Caco-2 (cell line): Measurements from ENCODE around the gene TTPAL. TPM values are rescaled to one million over a fixed set of nuclear protein-coding genes. Genes with fewer than 3 reads are reported as not detected.

ENCODE experiments used
- BruUV-seq: library from RNA; stranded (reverse); fragments of 400-500 nt; replicated peaks from 2 replicates; lab custom pipeline; 2021; lab: Mats Ljungman, UMichigan
- CTCF ChIA-PET: fragments of 300-600 bp; sonication (Branson Sonifier 250); formaldehyde crosslinking; loops from one replicate; lab custom pipeline; 2022; ENCODE audit warnings: antibody characterized with exemption; lab: Charles Lee
- POLR2A ChIA-PET: fragments of 300-600 bp; sonication (Branson Sonifier 250); formaldehyde crosslinking; loops from one replicate; lab custom pipeline; 2022; ENCODE audit warnings: antibody characterized with exemption; lab: Charles Lee
- DNase-seq, 2 experiments: peaks; one replicate each; pipeline versions ENCODE4 v3.0.0 to v3.0.0-alpha.2; 2020 to 2022
- H3K27me3 ChIP-seq: replicated peaks from 2 replicates; pipeline ENCODE4 v1.6.0; 2011; ENCODE audit warnings: low read length; ENCODE audit not compliant: control insufficient read depth, insufficient read depth
- H3K36me3 ChIP-seq: 2 replicates; pipeline ENCODE4 v1.5.1; 2011; ENCODE audit warnings: low read length; ENCODE audit not compliant: control insufficient read depth, insufficient read depth
- H3K4me1 ChIP-seq: fragments of 250-450 bp; sonication (Bioruptor Pico); 2 replicates; pipeline ENCODE4 v1.5.1; 2020; ENCODE audit warnings: mild to moderate bottlenecking
- H3K4me3 ChIP-seq: 2 replicates; pipeline ENCODE4 v1.5.1; 2011; ENCODE audit warnings: low read depth, mild to moderate bottlenecking, control low read depth, low read length
- H3K9me3 ChIP-seq: fragments of 250-450 bp; sonication (Bioruptor Pico); 2 replicates; pipeline ENCODE4 v1.5.1; 2020; ENCODE audit warnings: mild to moderate bottlenecking, moderate library complexity
- H3K27ac Mint-ChIP-seq: one replicate; pipeline ENCODE4 v1.8.0; 2022; ENCODE audit warnings: mixed read lengths; ENCODE audit not compliant: unreplicated experiment
- H3K27me3 Mint-ChIP-seq: one replicate; pipeline ENCODE4 v1.8.0; 2022; ENCODE audit warnings: mixed read lengths; ENCODE audit not compliant: insufficient read depth, unreplicated experiment
- H3K36me3 Mint-ChIP-seq: one replicate; pipeline ENCODE4 v1.8.0; 2022; ENCODE audit warnings: mild to moderate bottlenecking, mixed read lengths; ENCODE audit not compliant: insufficient read depth, unreplicated experiment
- H3K4me1 Mint-ChIP-seq: one replicate; pipeline ENCODE4 v1.8.0; 2022; ENCODE audit warnings: low read depth, mixed read lengths; ENCODE audit not compliant: unreplicated experiment
- H3K4me3 Mint-ChIP-seq: one replicate; pipeline ENCODE4 v1.8.0; 2022; ENCODE audit warnings: mild to moderate bottlenecking, moderate library complexity, mixed read lengths; ENCODE audit not compliant: unreplicated experiment
- H3K9me3 Mint-ChIP-seq: one replicate; pipeline ENCODE4 v1.8.0; 2022; ENCODE audit warnings: mixed read lengths; ENCODE audit not compliant: unreplicated experiment
- CTCF ChIP-seq, 2 experiments: fragments of 200-600 bp in 1 of 2; IDR thresholded peaks; 1 replicate in 1 of 2; 2 replicates in 1 of 2; pipeline versions ENCODE4 v1.5.1 to v1.8.0; 2011 to 2022; ENCODE audit warnings: antibody characterized with exemption in 1 of 2, control low read depth in 1 of 2, inconsistent platforms in 1 of 2, low read depth in 1 of 2, low read length in 1 of 2, mild to moderate bottlenecking in 1 of 2, moderate library complexity in 1 of 2; ENCODE audit not compliant: insufficient read depth in 1 of 2, severe bottlenecking in 1 of 2, unreplicated experiment in 1 of 2
- intact Hi-C: fragments of 100-400 bp; cut with micrococcal nuclease; formaldehyde crosslinking; loops from one replicate; pipeline ENCODE4 v1.10.0; 2022; ENCODE audit not compliant: unreplicated experiment
- total RNA-seq: library from RNA; stranded (reverse); gene quantifications from 2 replicates; pipeline ENCODE4 v1.2.3, GENCODE V29; 2022

TTPAL gene
- total RNA-seq, 1 experiment from 2014 or later, result 54.6 TPM

GRCh38 chr20:44485078-44485829 lies 9.6 kb downstream of the TTPAL start:
- CTCF ChIA-PET, result interaction anchor here (0.7 kb wide), 1 partner anchor 125 kb away, joined by 3 read pairs; no protein-coding TSS in a partner anchor
- H3K4me1 ChIP-seq, result no peaks in the 10 kb centered on the region
- H3K9me3 Mint-ChIP-seq, result no peaks in the 10 kb centered on the region
- H3K9me3 ChIP-seq, result no peaks in the 10 kb centered on the region
- peaks cover 84% of the 10 kb centered on the region for H3K36me3 Mint-ChIP-seq
- BruUV-seq, result no TSS peak
- TF ChIP-seq CTCF (IDR thresholded peaks at IDR 0.05; ENCODE audit: insufficient read depth in 1 of 2, low read depth in 1 of 2, low read length in 1 of 2, severe bottlenecking in 1 of 2, unreplicated experiment in 1 of 2), result no peak
- no peak overlapping the region for H3K4me3 ChIP-seq
- no peaks in the 10 kb centered on the region for H3K27me3 ChIP-seq
- intact Hi-C loops, result no loop called here
- no peak for DNase-seq
- POLR2A ChIA-PET, result no interaction called here
- peaks cover 3% of the 10 kb centered on the region for H3K36me3 ChIP-seq
- no peaks in the 10 kb centered on the region for H3K4me1 Mint-ChIP-seq
- no peaks in the 10 kb centered on the region for H3K27me3 Mint-ChIP-seq
- no peak overlapping the region for H3K4me3 Mint-ChIP-seq
- H3K27ac Mint-ChIP-seq, result no peak overlapping the region

DNA sequence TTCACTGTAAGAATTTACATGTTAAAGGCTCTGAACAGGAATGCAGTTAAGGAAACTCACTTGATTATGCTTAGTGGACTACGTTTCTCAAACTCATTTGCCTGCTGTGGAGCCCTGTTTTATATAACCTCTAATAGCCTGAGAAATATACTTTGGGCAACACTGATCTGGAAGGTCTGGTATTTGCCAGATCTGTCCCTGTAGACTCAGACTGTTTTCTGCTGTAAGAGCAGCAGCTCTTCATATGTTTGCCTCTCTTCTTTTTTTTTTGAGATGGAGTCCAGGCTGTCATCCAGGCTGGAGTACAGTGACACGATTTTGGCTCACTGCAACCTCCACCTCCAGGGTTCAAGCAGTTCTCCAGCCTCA lies 10.1 kb downstream of the TTPAL start:
- intact Hi-C loops, result no loop called here
- BruUV-seq, result no TSS peak
- H3K4me3 Mint-ChIP-seq, result no peak overlapping the region
- H3K27me3 Mint-ChIP-seq, result no peaks in the 10 kb centered on the region
- ChIA-PET POLR2A (no interaction called here), CTCF (no interaction called here)
- DNase-seq, result no peak
- H3K9me3 ChIP-seq, result no peaks in the 10 kb centered on the region
- H3K36me3 ChIP-seq, result no peaks in the 10 kb centered on the region; the same call in 1 of the 2 replicates
- no peaks in the 10 kb centered on the region for H3K27me3 ChIP-seq
- no peak for TF ChIP-seq CTCF (IDR thresholded peaks at IDR 0.05; ENCODE audit: insufficient read depth in 1 of 2, low read depth in 1 of 2, low read length in 1 of 2, severe bottlenecking in 1 of 2, unreplicated experiment in 1 of 2)
- peaks cover 84% of the 10 kb centered on the region for H3K36me3 Mint-ChIP-seq
- no peak overlapping the region for H3K4me3 ChIP-seq
- no peak overlapping the region for H3K27ac Mint-ChIP-seq
- no peaks in the 10 kb centered on the region for H3K4me1 ChIP-seq
- H3K4me1 Mint-ChIP-seq, result no peaks in the 10 kb centered on the region
- no peaks in the 10 kb centered on the region for H3K9me3 Mint-ChIP-seq

DNA sequence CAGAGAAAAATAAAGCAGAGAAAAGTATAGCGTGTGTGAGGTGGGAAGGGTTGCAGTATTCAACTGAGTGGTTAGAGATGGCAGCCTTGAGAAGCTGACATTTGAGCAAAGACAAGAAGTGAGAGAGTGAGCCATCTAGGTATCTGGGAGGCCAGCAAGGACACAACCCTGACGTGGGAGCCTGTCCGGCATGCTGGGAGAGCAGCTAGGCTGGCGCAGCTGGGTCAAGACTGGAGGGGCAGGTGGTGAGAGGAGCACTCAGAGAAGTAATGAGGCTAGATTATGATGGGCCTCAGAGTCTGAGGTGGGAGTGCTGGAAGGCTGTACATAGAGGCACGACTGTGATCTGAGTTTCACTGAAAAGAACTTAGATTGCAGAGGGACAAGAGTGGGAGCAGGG lies 12.9 kb downstream of the TTPAL start:
- ChIA-PET POLR2A (no interaction called here), CTCF (no interaction called here)
- Histone ChIP-seq H3K4me3 (no peak overlapping the region), H3K4me1 (no peaks in the 10 kb centered on the region), H3K36me3 (no peaks in the 10 kb centered on the region; the same call in 1 of the 2 replicates), H3K27me3 (no peaks in the 10 kb centered on the region), H3K9me3 (no peaks in the 10 kb centered on the region)
- intact Hi-C loops, result no loop called here
- no peaks in the 10 kb centered on the region for H3K9me3 Mint-ChIP-seq
- no TSS peak for BruUV-seq
- DNase-seq, result no peak
- no peaks in the 10 kb centered on the region for H3K4me1 Mint-ChIP-seq
- H3K36me3 Mint-ChIP-seq, result peaks cover 83% of the 10 kb centered on the region
- no peaks in the 10 kb centered on the region for H3K27me3 Mint-ChIP-seq
- no peak for TF ChIP-seq CTCF (IDR thresholded peaks at IDR 0.05; ENCODE audit: insufficient read depth in 1 of 2, low read depth in 1 of 2, low read length in 1 of 2, severe bottlenecking in 1 of 2, unreplicated experiment in 1 of 2)
- no peak overlapping the region for H3K4me3 Mint-ChIP-seq
- no peak overlapping the region for H3K27ac Mint-ChIP-seq
